H1 (cell line): ENCODE measurements around the gene TXNL4A.

ENCODE experiments used
- ASH2L ChIP-seq: fragments of 200-600, 300-600 bp; sonication (generic); IDR thresholded peaks from one replicate; pipeline ENCODE4 v1.7.1; 2017; ENCODE audit warnings: low read length
- CTBP2 ChIP-seq: IDR thresholded peaks from 2 replicates; pipeline ENCODE4 v1.7.0; 2011; ENCODE audit warnings: borderline replicate concordance, mild to moderate bottlenecking, moderate library complexity, mixed read lengths, low read length; ENCODE audit not compliant: insufficient read depth, insufficient read length
- CTCF ChIP-seq, 3 experiments: IDR thresholded peaks; 1 replicate in 2 of 3; 2 replicates in 1 of 3; pipeline versions ENCODE4 v1.5.1 to v1.6.1; 2011; ENCODE audit warnings: low read length in 3 of 3, mild to moderate bottlenecking in 3 of 3, inconsistent platforms in 2 of 3, low read depth in 1 of 3, moderate library complexity in 1 of 3; ENCODE audit not compliant: insufficient read depth in 1 of 3; ENCODE audit errors: control extremely low read depth in 1 of 3
- EP300 ChIP-seq, 2 experiments: IDR thresholded peaks; 1 replicate in 1 of 2; 2 replicates in 1 of 2; pipeline ENCODE4 v1.6.1; 2011 to 2012; ENCODE audit warnings: low read depth in 2 of 2, low read length in 2 of 2, mild to moderate bottlenecking in 2 of 2, borderline replicate concordance in 1 of 2, inconsistent platforms in 1 of 2, moderate library complexity in 1 of 2
- EZH2 ChIP-seq: fragments of 200-600 bp; sonication (generic); IDR thresholded peaks from 2 replicates; pipeline ENCODE4 v1.7.1; 2012; ENCODE audit warnings: low read depth, mild to moderate bottlenecking, moderate library complexity, low read length, inconsistent platforms; ENCODE audit not compliant: severe bottlenecking
- KDM1A ChIP-seq: fragments of 200-600, 300-600 bp; sonication (generic); IDR thresholded peaks from 2 replicates; pipeline ENCODE4 v1.7.1; 2016; ENCODE audit warnings: mild to moderate bottlenecking, low read length, borderline replicate concordance
- POLR2A ChIP-seq, 2 experiments: IDR thresholded peaks; 1 replicate in 1 of 2; 2 replicates in 1 of 2; pipeline ENCODE4 v1.6.1; 2011; ENCODE audit warnings: low read depth in 2 of 2, low read length in 2 of 2, mild to moderate bottlenecking in 2 of 2; ENCODE audit errors: control extremely low read depth in 1 of 2
- POLR2AphosphoS5 ChIP-seq: IDR thresholded peaks from 2 replicates; pipeline ENCODE4 v1.6.1; 2011; ENCODE audit warnings: low read depth, low read length
- POU5F1 ChIP-seq: IDR thresholded peaks from 2 replicates; pipeline ENCODE4 v1.6.1; 2011; ENCODE audit warnings: low read depth, mild to moderate bottlenecking, low read length, moderate library complexity
- RNF2 ChIP-seq: fragments of 200-900, 300-1000 bp; sonication (generic); IDR thresholded peaks from 2 replicates; pipeline ENCODE4 v1.7.1; 2016; ENCODE audit warnings: borderline replicate concordance, low read depth, mild to moderate bottlenecking, antibody characterized with exemption, low read length; ENCODE audit not compliant: poor library complexity, severe bottlenecking; ENCODE audit errors: missing control alignments
- SIN3A ChIP-seq, 2 experiments: IDR thresholded peaks in 1 of 2; conservative IDR thresholded peaks in 1 of 2; 2 replicates each; pipeline ENCODE4 v1.6.1; 2011 to 2012; ENCODE audit warnings: low read length in 2 of 2, improper control_type of control experiment in 1 of 2, low read depth in 1 of 2, mild to moderate bottlenecking in 1 of 2
- TAF1 ChIP-seq: IDR thresholded peaks from 2 replicates; pipeline ENCODE4 v1.6.1; 2011; ENCODE audit warnings: mild to moderate bottlenecking, low read depth, low read length
- TAF7 ChIP-seq: optimal IDR thresholded peaks from 2 replicates; pipeline ENCODE3; 2011; ENCODE audit warnings: low read depth, mild to moderate bottlenecking, inconsistent platforms, low read length, moderate library complexity, borderline replicate concordance
- TCF12 ChIP-seq: IDR thresholded peaks from 2 replicates; pipeline ENCODE4 v1.6.1; 2011; ENCODE audit warnings: low read depth, mild to moderate bottlenecking, low read length

- TF ChIP-seq SIN3A (conservative IDR thresholded peaks at IDR 0.05 in 1 of 2, IDR thresholded peaks at IDR 0.05 in 1 of 2; ENCODE audit: low read depth in 1 of 2, low read length in 2 of 2) (no peak), POLR2A (IDR thresholded peaks at IDR 0.05; ENCODE audit: control extremely low read depth in 1 of 2, low read depth in 2 of 2, low read length in 2 of 2) (no peak), CTBP2 (no peak), TCF12 (no peak), CTCF (IDR thresholded peaks at IDR 0.05; ENCODE audit: control extremely low read depth in 1 of 3, insufficient read depth in 1 of 3, low read depth in 1 of 3, low read length in 3 of 3) (no peak), EZH2 (no peak), KDM1A (no peak), POLR2AphosphoS5 (no peak), ASH2L (no peak), RNF2 (no peak), TAF7 (no peak), EP300 (IDR thresholded peaks at IDR 0.05; ENCODE audit: borderline replicate concordance in 1 of 2, low read depth in 2 of 2, low read length in 2 of 2) (no peak), TAF1 (no peak), POU5F1 (no peak)
Observed at GRCh38 chr18:79941473-79942119, 46.8 kb downstream of the TXNL4A start.
